NCI-H2171 (cell line): ENCODE measurements around the gene ZNF668.
"Not testable (repeated sequence)": the region's sequence is repeated elsewhere in the genome, so short reads cannot be mapped to it uniquely, and the experiment has no call there.

Experiments
- DNase-seq: peaks from one replicate; lab custom pipeline; 2025; lab: John Stamatoyannopoulos, UW

The ZNF668 gene

GRCh38 chr16:31100876-31101641, 27.0 kb upstream of the ZNF668 start:
- DNase-seq, result not testable (repeated sequence)

GRCh38 chr16:31099860-31100638, 26.0 kb upstream of the ZNF668 start:
- DNase-seq, result no peak

GRCh38 chr16:31094424-31095120, 20.5 kb upstream of the ZNF668 start, which contains the start of gene VKORC1:
Gene VKORC1 (minus strand): TSS chr16:31094797. CDS start chr16:31094729, 68 bp downstream.
- peak; percentile 94 for DNase-seq

GRCh38 chr16:31094088-31094423, 20.0 kb upstream of the ZNF668 start:
- no peak for DNase-seq

- DNase-seq, result no peak
Observed at GRCh38 chr16:31093132-31093703, 19.2 kb upstream of the ZNF668 start.

- no peak for DNase-seq
Observed at GRCh38 chr16:31092330-31092729, 18.3 kb upstream of the ZNF668 start.

GRCh38 chr16:31090540-31090939, 16.5 kb upstream of the ZNF668 start:
- DNase-seq, result no peak

GRCh38 chr16:31089199-31089598, 15.2 kb upstream of the ZNF668 start:
- DNase-seq, result no peak

- DNase-seq, result no peak
Observed at GRCh38 chr16:31088459-31089183, 14.6 kb upstream of the ZNF668 start, which contains the start of gene PRSS53. Gene PRSS53 (minus strand): TSS chr16:31088943. CDS start chr16:31088809, 134 bp downstream.

GRCh38 chr16:31087971-31088370, 13.9 kb upstream of the ZNF668 start:
- no peak for DNase-seq

- no peak for DNase-seq
Observed at GRCh38 chr16:31087481-31087880, 13.4 kb upstream of the ZNF668 start.

- no peak for DNase-seq
Observed at GRCh38 chr16:31086629-31086906, 12.5 kb upstream of the ZNF668 start.

- no peak for DNase-seq
Observed at GRCh38 chr16:31085873-31086628, 12.0 kb upstream of the ZNF668 start.

- no peak for DNase-seq
Observed at GRCh38 chr16:31085411-31085810, 11.4 kb upstream of the ZNF668 start.

GRCh38 chr16:31084584-31085302, 10.7 kb upstream of the ZNF668 start:
- DNase-seq, result no peak

GRCh38 chr16:31083981-31084380, 9.9 kb upstream of the ZNF668 start:
- no peak for DNase-seq

- DNase-seq, result no peak
Observed at GRCh38 chr16:31083556-31083955, 9.5 kb upstream of the ZNF668 start.

GRCh38 chr16:31083081-31083480, 9.0 kb upstream of the ZNF668 start:
- DNase-seq, result no peak

GRCh38 chr16:31082368-31083045, 8.5 kb upstream of the ZNF668 start:
- DNase-seq, result no peak
